Lower lobe of right lung (tissue), 2 donors: ENCODE measurements around the gene TEX53. TPM values are rescaled to one million over a fixed set of nuclear protein-coding genes. Genes with fewer than 3 reads are reported as not detected.

Experiments
- ATAC-seq, 2 donors: fragments of 200-7000 bp; cut with Tn5 transposase; one replicate each; pipeline ENCODE4 v1.9.1; 2020 to 2022; ENCODE audit warnings: mild to moderate bottlenecking in 2 of 2, moderate library complexity in 2 of 2
- DNase-seq: peaks from one replicate; pipeline ENCODE4 v3.0.0-alpha.2; 2020
- H3K27ac ChIP-seq: fragments of 200-600 bp; one replicate; pipeline ENCODE4 v1.8.0; 2022
- H3K27me3 ChIP-seq: fragments of 200-600 bp; one replicate; pipeline ENCODE4 v1.8.0; 2022; ENCODE audit warnings: low read depth
- H3K36me3 ChIP-seq: fragments of 200-600 bp; one replicate; pipeline ENCODE4 v1.8.0; 2022; ENCODE audit warnings: mild to moderate bottlenecking
- H3K4me1 ChIP-seq: fragments of 200-600 bp; one replicate; pipeline ENCODE4 v1.8.0; 2022
- H3K4me3 ChIP-seq: fragments of 200-600 bp; one replicate; pipeline ENCODE4 v1.8.0; 2022; ENCODE audit warnings: mild to moderate bottlenecking
- H3K9me3 ChIP-seq: fragments of 200-600 bp; one replicate; pipeline ENCODE4 v1.8.0; 2022
- CTCF ChIP-seq: fragments of 200-600 bp; IDR thresholded peaks from one replicate; pipeline ENCODE4 v1.8.0; 2022; ENCODE audit warnings: antibody characterized with exemption, mild to moderate bottlenecking
- intact Hi-C: fragments of 100-400 bp; cut with DNase I; formaldehyde crosslinking; loops from one replicate; pipeline ENCODE4 v1.11.0; 2022
- long read RNA-seq: library from polyadenylated mRNA; unstranded; transcript quantifications from one replicate; pipeline ENCODE4 v2.0.0, GENCODE V29; 2021
- total RNA-seq: library from RNA; stranded (reverse); fragmentation: NEBNext Ultra II Directional; extraction: Animal tissue kit (Norgen Biotek cat#: 25700); gene quantifications from one replicate; pipeline ENCODE4 v1.2.1, GENCODE V29; 2021
- donor health status: DM: no; HTN: yes; CAD: no; lungs with severe emphysema.

The TEX53 gene
- not detected for total RNA-seq
- long read RNA-seq, result 0 reads

GRCh38 chr9:114657705-114658104 is at the start of gene TEX53:
Gene TEX53, minus strand, starts transcription at chr9:114657805. Its CDS starts 31 bp downstream, at chr9:114657774.
- intact Hi-C loops, result loop anchor here (10.0 kb wide), 2 partner anchors 173 to 253 kb away; no protein-coding TSS in a partner anchor
- Histone ChIP-seq H3K4me3 (no peak within 1 kb of the TSS), H3K27me3 (peaks cover 5% of the 10 kb centered on the region), H3K9me3 (no peaks in the 10 kb centered on the region), H3K27ac (no peak within 1 kb of the TSS), H3K4me1 (no peaks in the 10 kb centered on the region), H3K36me3 (no peaks in the 10 kb centered on the region)
- ATAC-seq (no peak), DNase-seq (no peak)
- TF ChIP-seq CTCF, result no peak

- Histone ChIP-seq H3K27ac (no peak overlapping the region), H3K4me3 (no peak overlapping the region), H3K4me1 (no peaks in the 10 kb centered on the region), H3K27me3 (no peaks in the 10 kb centered on the region), H3K36me3 (no peaks in the 10 kb centered on the region), H3K9me3 (no peaks in the 10 kb centered on the region)
- no peak for DNase-seq
- no peak for ATAC-seq
- no peak for TF ChIP-seq CTCF
- intact Hi-C loops, result no loop called here
Measured at GRCh38 chr9:114706711-114707110, 49.1 kb upstream of the TEX53 start.

- intact Hi-C loops, result no loop called here
Measured at GRCh38 chr9:114701988-114702387, 44.4 kb upstream of the TEX53 start.

GRCh38 chr9:114697951-114698351 is 40.3 kb upstream of the TEX53 start:
- no peak for TF ChIP-seq CTCF
- DNase-seq, result no peak
- Histone ChIP-seq H3K9me3 (no peaks in the 10 kb centered on the region), H3K4me3 (no peak overlapping the region), H3K27ac (no peak overlapping the region), H3K27me3 (no peaks in the 10 kb centered on the region), H3K36me3 (no peaks in the 10 kb centered on the region), H3K4me1 (no peaks in the 10 kb centered on the region)
- ATAC-seq, result no peak
- intact Hi-C loops, result no loop called here

More at GRCh38 chr9:114701988-114702387, 44.4 kb upstream of the TEX53 start:
- no peak for ATAC-seq
- TF ChIP-seq CTCF, result no peak
- Histone ChIP-seq H3K27me3 (no peaks in the 10 kb centered on the region), H3K27ac (no peak overlapping the region), H3K36me3 (no peaks in the 10 kb centered on the region), H3K4me3 (no peak overlapping the region), H3K4me1 (no peaks in the 10 kb centered on the region), H3K9me3 (no peaks in the 10 kb centered on the region)
- DNase-seq, result no peak

- Histone ChIP-seq H3K4me1 (no peaks in the 10 kb centered on the region), H3K9me3 (no peaks in the 10 kb centered on the region), H3K27ac (no peak overlapping the region), H3K4me3 (no peak overlapping the region), H3K36me3 (no peaks in the 10 kb centered on the region), H3K27me3 (no peaks in the 10 kb centered on the region)
- DNase-seq, result no peak
- TF ChIP-seq CTCF, result no peak
- intact Hi-C loops, result no loop called here
- no peak for ATAC-seq
Measured at GRCh38 chr9:114696814-114697544, 39.4 kb upstream of the TEX53 start.
